Panc1 (cell line): ENCODE results near the gene ATP2A3. TPM values are rescaled to one million over a fixed set of nuclear protein-coding genes. Genes with fewer than 3 reads are reported as not detected.

Source experiments
- ATAC-seq: fragments of 200-7000 bp; cut with Tn5 transposase; 2 replicates; pipeline ENCODE4 v1.9.1; 2020; ENCODE audit warnings: mild to moderate bottlenecking, moderate library complexity
- BruUV-seq: library from RNA; stranded (reverse); fragments of 400-500 nt; replicated peaks from 2 replicates; lab custom pipeline; 2021; lab: Mats Ljungman, UMichigan
- CTCF ChIA-PET: fragments of 300-600 bp; sonication (Branson Sonifier 250); formaldehyde crosslinking; loops from one replicate; lab custom pipeline; 2022; ENCODE audit warnings: antibody characterized with exemption; lab: Charles Lee
- POLR2A ChIA-PET: fragments of 300-600 bp; sonication (Branson Sonifier 250); formaldehyde crosslinking; loops from one replicate; lab custom pipeline; 2022; ENCODE audit warnings: antibody characterized with exemption; lab: Charles Lee
- DNase-seq: peaks from one replicate; pipeline ENCODE4 v3.0.0-alpha.2; 2010; ENCODE audit warnings: low read depth, low spot score
- H3K27ac ChIP-seq: 2 replicates; pipeline ENCODE4 v1.5.1; 2011; ENCODE audit warnings: mild to moderate bottlenecking, low read length, inconsistent platforms
- H3K27me3 ChIP-seq: fragments of 200-500 bp; sonication (Bioruptor generic); 2 replicates; pipeline ENCODE4 v1.6.0; 2014; ENCODE audit warnings: low read length, inconsistent platforms; ENCODE audit not compliant: control insufficient read depth, insufficient read depth
- H3K36me3 ChIP-seq: fragments of 200-500 bp; sonication (Bioruptor generic); 2 replicates; pipeline ENCODE4 v1.5.1; 2014; ENCODE audit warnings: inconsistent platforms, mild to moderate bottlenecking, low read length, moderate library complexity; ENCODE audit not compliant: control insufficient read depth, insufficient read depth
- H3K4me1 ChIP-seq: 2 replicates; pipeline ENCODE4 v1.5.1; 2011; ENCODE audit warnings: inconsistent platforms, mild to moderate bottlenecking, low read length, moderate library complexity; ENCODE audit not compliant: control insufficient read depth, insufficient read depth
- H3K4me3 ChIP-seq, 2 experiments: 2 replicates each; pipeline ENCODE4 v1.5.1; 2011 to 2012; ENCODE audit warnings: low read depth in 2 of 2, low read length in 2 of 2, mild to moderate bottlenecking in 2 of 2, inconsistent platforms in 1 of 2, moderate library complexity in 1 of 2
- H3K9me3 ChIP-seq: fragments of 200-500 bp; sonication (Bioruptor generic); 2 replicates; pipeline ENCODE4 v1.5.1; 2014; ENCODE audit warnings: low read depth, mild to moderate bottlenecking, inconsistent platforms, low read length, moderate library complexity; ENCODE audit not compliant: control insufficient read depth, insufficient read depth
- POLR2AphosphoS5 ChIP-seq: IDR thresholded peaks from 2 replicates; pipeline ENCODE4 v1.6.1; 2012; ENCODE audit warnings: mild to moderate bottlenecking, low read depth, low read length, moderate library complexity
- REST ChIP-seq, 2 experiments: IDR thresholded peaks; 2 replicates each; pipeline ENCODE4 v1.6.1; 2011 to 2012; ENCODE audit warnings: low read depth in 2 of 2, control low read depth in 1 of 2, low read length in 1 of 2, mild to moderate bottlenecking in 1 of 2, moderate library complexity in 1 of 2; ENCODE audit not compliant: insufficient read depth in 1 of 2
- SIN3A ChIP-seq: IDR thresholded peaks from 2 replicates; pipeline ENCODE4 v1.6.1; 2012; ENCODE audit warnings: low read depth, mild to moderate bottlenecking, low read length, moderate library complexity, borderline replicate concordance; ENCODE audit not compliant: insufficient read depth
- TCF7L2 ChIP-seq: IDR thresholded peaks from 2 replicates; pipeline ENCODE4 v1.6.1; 2011; ENCODE audit warnings: mild to moderate bottlenecking, low read depth, low read length, inconsistent platforms
- in situ Hi-C: cut with HindIII; loops from 2 replicates; pipeline ENCODE4 v1.10.0; 2016; ENCODE audit warnings: low sequenced_read_pairs, low pct_unique_long_range_greater_than_20kb
- intact Hi-C: fragments of 100-400 bp; cut with micrococcal nuclease; formaldehyde crosslinking; loops from one replicate; pipeline ENCODE4 v1.10.0; 2022; ENCODE audit not compliant: unreplicated experiment
- total RNA-seq: library from RNA; stranded (reverse); gene quantifications from one replicate; pipeline ENCODE4 v1.2.1, GENCODE V29; 2021; ENCODE audit not compliant: unreplicated experiment
- TF ChIP-seq, protein P1 (sequence below): fragments of 450-650 bp; IDR thresholded peaks from 2 replicates; pipeline ENCODE4 v1.5.1; 2017; ENCODE audit warnings: mild to moderate bottlenecking

Gene ATP2A3
- total RNA-seq, 1 experiment from 2014 or later: 29.7 TPM

- POLR2A ChIA-PET: interaction anchor here (0.5 kb wide), 1 partner anchor 153 kb away, joined by 3 read pairs; no protein-coding TSS in a partner anchor
- TF ChIP-seq, protein P1, sequence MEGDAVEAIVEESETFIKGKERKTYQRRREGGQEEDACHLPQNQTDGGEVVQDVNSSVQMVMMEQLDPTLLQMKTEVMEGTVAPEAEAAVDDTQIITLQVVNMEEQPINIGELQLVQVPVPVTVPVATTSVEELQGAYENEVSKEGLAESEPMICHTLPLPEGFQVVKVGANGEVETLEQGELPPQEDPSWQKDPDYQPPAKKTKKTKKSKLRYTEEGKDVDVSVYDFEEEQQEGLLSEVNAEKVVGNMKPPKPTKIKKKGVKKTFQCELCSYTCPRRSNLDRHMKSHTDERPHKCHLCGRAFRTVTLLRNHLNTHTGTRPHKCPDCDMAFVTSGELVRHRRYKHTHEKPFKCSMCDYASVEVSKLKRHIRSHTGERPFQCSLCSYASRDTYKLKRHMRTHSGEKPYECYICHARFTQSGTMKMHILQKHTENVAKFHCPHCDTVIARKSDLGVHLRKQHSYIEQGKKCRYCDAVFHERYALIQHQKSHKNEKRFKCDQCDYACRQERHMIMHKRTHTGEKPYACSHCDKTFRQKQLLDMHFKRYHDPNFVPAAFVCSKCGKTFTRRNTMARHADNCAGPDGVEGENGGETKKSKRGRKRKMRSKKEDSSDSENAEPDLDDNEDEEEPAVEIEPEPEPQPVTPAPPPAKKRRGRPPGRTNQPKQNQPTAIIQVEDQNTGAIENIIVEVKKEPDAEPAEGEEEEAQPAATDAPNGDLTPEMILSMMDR: no peak
- no peak for TF ChIP-seq SIN3A
- TF ChIP-seq TCF7L2: no peak
- no peak for TF ChIP-seq POLR2AphosphoS5
- no peak for TF ChIP-seq REST (IDR thresholded peaks at IDR 0.05; ENCODE audit: insufficient read depth in 1 of 2, low read depth in 2 of 2, low read length in 1 of 2)
- H3K4me1 ChIP-seq: no peaks in the 10 kb centered on the region; the same call in 1 of the 2 replicates
- H3K27me3 ChIP-seq: no peaks in the 10 kb centered on the region
- no peak overlapping the region for H3K27ac ChIP-seq
- CTCF ChIA-PET: no interaction called here
- no peak for ATAC-seq
- no TSS peak for BruUV-seq
- no peak overlapping the region for H3K4me3 ChIP-seq
- no peaks in the 10 kb centered on the region for H3K36me3 ChIP-seq
- in situ Hi-C loops (no loop called here), intact Hi-C loops (no loop called here)
- H3K9me3 ChIP-seq: no peaks in the 10 kb centered on the region
- DNase-seq: no peak
These were observed 51.4 kb downstream of the ATP2A3 start for GRCh38 chr17:3912827-3913226.

- no peak for TF ChIP-seq TCF7L2
- TF ChIP-seq SIN3A: no peak
- TF ChIP-seq, protein P1: no peak
- BruUV-seq: no TSS peak
- no peak for DNase-seq
- in situ Hi-C loops (no loop called here), intact Hi-C loops (no loop called here)
- Histone ChIP-seq H3K27ac (no peak overlapping the region), H3K4me3 (no peak overlapping the region), H3K27me3 (no peaks in the 10 kb centered on the region), H3K9me3 (no peaks in the 10 kb centered on the region), H3K4me1 (no peaks in the 10 kb centered on the region; the same call in 1 of the 2 replicates), H3K36me3 (no peaks in the 10 kb centered on the region)
- ChIA-PET CTCF (interaction anchor here (0.7 kb wide), 1 partner anchor 170 kb away, joined by 5 read pairs; no protein-coding TSS in a partner anchor), POLR2A (no interaction called here)
- no peak for ATAC-seq
These were observed 52.8 kb downstream of the ATP2A3 start for GRCh38 chr17:3911271-3912053.
